Lower leg skin (tissue), 3 donors: ENCODE data around the gene CHIT1.

Source experiments
- POLR2A ChIP-seq, 2 donors: fragments of 450-650 bp; IDR thresholded peaks; one replicate each; pipeline ENCODE4 v1.6.1; 2016 to 2017; ENCODE audit warnings: antibody characterized with exemption in 2 of 2, mild to moderate bottlenecking in 1 of 2, moderate library complexity in 1 of 2
- TF ChIP-seq, protein P1 (sequence below), 3 donors: fragments of 450-650 bp; IDR thresholded peaks; one replicate each; pipeline ENCODE4 v1.5.1; 2016; ENCODE audit warnings: antibody characterized with exemption in 3 of 3, mild to moderate bottlenecking in 3 of 3, moderate library complexity in 2 of 3

DNA sequence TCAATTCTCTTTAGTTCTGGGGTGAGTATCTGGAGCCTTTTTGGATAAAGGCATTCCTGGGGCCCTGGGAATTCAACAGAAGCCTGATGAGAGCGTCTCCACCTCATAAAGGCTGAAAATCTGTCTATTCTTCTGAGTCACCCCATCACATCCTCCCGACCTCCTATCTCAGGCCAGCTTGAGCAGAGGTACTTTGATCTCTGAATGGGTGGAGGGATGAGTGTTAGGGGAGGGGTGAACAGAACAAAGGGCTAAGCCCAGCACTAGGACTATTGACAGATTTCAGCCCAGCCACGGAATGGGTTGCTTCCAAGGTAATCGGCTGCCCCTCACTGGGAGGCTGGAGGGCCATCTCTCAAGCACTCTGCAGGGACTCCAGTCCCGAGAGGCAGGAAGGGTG, 51.4 kb downstream of the CHIT1 start:
- TF ChIP-seq, protein P1, sequence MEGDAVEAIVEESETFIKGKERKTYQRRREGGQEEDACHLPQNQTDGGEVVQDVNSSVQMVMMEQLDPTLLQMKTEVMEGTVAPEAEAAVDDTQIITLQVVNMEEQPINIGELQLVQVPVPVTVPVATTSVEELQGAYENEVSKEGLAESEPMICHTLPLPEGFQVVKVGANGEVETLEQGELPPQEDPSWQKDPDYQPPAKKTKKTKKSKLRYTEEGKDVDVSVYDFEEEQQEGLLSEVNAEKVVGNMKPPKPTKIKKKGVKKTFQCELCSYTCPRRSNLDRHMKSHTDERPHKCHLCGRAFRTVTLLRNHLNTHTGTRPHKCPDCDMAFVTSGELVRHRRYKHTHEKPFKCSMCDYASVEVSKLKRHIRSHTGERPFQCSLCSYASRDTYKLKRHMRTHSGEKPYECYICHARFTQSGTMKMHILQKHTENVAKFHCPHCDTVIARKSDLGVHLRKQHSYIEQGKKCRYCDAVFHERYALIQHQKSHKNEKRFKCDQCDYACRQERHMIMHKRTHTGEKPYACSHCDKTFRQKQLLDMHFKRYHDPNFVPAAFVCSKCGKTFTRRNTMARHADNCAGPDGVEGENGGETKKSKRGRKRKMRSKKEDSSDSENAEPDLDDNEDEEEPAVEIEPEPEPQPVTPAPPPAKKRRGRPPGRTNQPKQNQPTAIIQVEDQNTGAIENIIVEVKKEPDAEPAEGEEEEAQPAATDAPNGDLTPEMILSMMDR (IDR thresholded peaks at IDR 0.05): no peak
- no peak for TF ChIP-seq POLR2A (IDR thresholded peaks at IDR 0.05)
